GM19372 (cell line): Measurements from ENCODE around the gene NAALADL1.
"Not testable (repeated sequence)": the region's sequence is repeated elsewhere in the genome, so short reads cannot be mapped to it uniquely, and the experiment has no call there.

Experiments
- ATAC-seq: cut with Tn5 transposase; IDR thresholded peaks from one replicate; pipeline ENCODE4 v1.9.1; 2021; ENCODE audit warnings: mild to moderate bottlenecking, low read depth, moderate library complexity; ENCODE audit not compliant: unreplicated experiment

The NAALADL1 gene

DNA sequence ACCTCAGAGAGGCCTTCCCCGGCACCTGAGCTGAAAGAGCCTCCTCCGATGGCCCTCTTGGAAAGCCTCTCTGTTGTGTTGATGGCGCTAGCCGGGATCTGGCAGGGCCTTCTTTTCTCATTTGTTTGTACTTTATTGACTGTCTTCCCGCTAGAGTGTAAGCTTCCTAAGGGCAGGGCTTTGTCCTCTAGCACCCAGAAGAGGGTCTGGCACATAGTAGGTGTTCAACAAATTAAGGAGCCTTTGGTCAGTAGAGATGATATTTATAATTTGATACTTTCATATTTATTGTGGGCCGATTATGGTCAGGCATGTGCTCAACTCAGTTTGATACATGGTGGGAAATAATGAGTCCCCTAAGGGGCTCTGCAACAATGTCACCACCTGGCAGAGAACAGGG lies 40.4 kb downstream of the NAALADL1 start:
- no peak for ATAC-seq

DNA sequence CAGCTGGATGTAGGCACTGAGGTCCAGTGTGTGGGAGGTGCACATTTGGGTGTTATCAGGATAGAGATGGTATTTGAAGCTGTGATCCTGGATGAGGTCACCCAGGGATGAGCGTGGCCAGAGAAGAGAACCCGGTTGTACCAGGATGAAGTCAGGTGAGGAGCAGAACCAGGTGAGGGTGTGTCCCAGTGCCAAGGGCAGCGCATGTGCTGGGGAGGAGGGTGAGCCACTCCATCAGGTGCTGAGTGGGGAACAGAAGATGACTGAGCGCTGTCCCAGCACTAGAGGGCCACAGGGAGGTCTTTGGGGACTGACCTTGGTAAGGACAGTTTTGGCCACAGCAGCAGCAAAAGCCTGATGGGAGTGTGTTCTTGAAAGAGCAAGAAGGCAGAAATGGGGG lies 41.6 kb downstream of the NAALADL1 start:
- ATAC-seq = no peak

DNA sequence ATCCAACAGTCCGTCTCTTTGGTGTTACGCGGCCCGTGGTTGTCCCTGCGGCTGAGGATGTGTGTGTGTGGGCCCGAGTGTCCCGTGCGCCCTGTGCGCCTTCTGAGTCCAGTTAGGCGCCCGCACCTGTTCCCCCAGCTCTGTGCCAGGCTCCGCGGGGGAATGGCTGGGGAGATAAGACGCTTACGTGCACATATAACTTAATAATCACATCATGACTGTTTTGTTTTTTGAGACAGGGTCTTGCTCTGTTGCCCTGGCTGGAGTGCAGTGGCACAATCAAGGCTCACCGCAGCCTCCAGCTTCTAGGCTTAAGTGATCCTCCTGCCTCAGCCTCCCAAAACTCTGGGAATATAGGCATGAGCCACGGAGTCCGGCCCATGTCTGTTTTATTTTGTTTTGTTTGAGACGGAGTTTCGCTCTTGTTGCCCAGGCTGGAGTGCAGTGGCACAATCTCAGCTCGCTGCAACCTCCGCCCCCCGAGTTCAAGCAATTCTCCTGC lies 43.6 kb downstream of the NAALADL1 start:
- no peak for ATAC-seq

- ATAC-seq = peak; percentile 68
These were observed 44.2 kb downstream of the NAALADL1 start, which contains the start of gene ARL2 for GRCh38 chr11:65013888-65014725. Gene ARL2, plus strand, starts transcription at chr11:65014160. Its CDS starts 48 bp downstream, at chr11:65014208.

GRCh38 chr11:65013130-65013887 lies 45.0 kb downstream of the NAALADL1 start:
- ATAC-seq = peak; percentile 63

DNA sequence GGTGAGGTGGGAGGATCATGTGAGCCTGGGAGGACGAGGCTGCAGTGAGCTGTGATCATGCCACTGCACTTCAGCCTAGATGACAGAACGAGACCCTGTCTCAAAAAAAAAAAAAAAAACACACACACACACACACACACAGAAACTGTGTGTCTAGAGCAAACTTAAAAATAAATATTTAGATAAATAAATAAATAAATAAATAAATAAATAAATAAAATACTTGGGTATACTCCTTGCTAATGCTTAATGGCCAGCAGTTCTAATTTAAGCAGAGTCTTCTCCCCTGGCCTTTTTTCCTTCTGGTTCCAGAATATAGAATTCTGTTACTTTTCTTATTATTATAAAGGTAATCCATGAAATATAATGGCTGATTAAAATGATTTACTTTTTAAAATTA lies 49.5 kb downstream of the NAALADL1 start:
- ATAC-seq = no peak

DNA sequence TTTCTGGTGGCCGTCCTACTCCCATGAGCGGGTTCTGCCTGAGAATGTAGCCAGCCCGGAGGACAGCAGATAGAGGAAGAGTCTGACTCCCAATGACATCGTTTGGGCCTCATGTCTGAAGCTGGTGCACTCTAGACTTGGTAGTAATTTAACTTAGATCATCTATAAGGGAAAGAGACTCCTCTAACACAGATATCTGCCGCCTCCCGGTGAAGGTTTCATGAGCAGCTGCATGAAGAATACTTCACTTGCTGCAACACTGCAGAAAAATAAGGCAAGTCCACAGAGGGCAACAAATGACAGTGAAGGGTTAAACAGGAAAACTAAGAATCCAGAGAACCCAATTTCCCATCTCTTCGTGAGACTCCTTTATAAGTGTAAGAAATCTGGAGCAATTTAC lies 50.3 kb downstream of the NAALADL1 start:
- ATAC-seq = no peak

GRCh38 chr11:65003968-65004367 lies 54.4 kb downstream of the NAALADL1 start:
- not testable (repeated sequence) for ATAC-seq

DNA sequence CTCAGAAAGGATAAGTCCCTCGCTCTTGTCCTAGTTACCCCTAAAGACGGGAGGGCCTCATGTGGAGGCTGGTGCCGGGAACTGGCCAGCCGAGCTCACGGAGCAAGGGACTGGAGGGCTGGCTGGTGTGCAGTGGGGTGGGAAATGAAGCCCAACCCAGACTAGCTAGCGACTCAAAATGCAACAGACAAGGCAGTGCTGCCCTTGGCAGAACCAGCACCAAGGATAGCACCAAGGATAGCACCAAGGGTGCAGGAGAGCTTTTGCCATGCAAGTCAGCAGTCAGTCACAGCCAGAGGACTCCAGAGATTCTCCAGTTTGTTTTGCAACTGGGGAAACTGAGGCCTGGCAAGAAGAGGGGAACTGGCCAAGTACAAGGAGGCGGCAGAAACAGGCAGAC lies 55.1 kb downstream of the NAALADL1 start:
- no peak for ATAC-seq

DNA sequence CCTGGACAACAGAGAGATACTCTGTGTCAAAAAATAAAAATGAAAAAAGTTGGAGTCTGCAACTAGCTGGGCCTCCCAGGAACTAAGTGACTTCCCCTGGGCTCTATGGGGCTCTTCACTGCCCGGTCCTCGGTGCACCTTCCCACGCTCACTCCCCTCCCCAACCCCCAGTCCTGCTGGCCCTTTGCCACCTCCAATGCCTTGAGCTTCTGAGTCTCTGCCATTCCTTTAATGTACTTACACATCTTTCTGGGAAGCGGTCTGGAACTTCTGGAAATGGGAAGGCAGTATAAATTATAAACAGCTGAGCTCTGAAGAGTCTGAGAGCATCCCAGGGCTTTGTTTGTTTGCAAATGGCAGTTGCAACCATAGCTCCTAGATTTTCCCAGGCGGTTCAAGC lies 55.6 kb downstream of the NAALADL1 start:
- ATAC-seq = no peak

- no peak for ATAC-seq
These were observed 58.9 kb downstream of the NAALADL1 start for GRCh38 chr11:64999478-64999877.

GRCh38 chr11:64998690-64999431 lies 59.5 kb downstream of the NAALADL1 start:
- no peak for ATAC-seq

- ATAC-seq = no peak
These were observed 60.2 kb downstream of the NAALADL1 start for GRCh38 chr11:64998141-64998540.

DNA sequence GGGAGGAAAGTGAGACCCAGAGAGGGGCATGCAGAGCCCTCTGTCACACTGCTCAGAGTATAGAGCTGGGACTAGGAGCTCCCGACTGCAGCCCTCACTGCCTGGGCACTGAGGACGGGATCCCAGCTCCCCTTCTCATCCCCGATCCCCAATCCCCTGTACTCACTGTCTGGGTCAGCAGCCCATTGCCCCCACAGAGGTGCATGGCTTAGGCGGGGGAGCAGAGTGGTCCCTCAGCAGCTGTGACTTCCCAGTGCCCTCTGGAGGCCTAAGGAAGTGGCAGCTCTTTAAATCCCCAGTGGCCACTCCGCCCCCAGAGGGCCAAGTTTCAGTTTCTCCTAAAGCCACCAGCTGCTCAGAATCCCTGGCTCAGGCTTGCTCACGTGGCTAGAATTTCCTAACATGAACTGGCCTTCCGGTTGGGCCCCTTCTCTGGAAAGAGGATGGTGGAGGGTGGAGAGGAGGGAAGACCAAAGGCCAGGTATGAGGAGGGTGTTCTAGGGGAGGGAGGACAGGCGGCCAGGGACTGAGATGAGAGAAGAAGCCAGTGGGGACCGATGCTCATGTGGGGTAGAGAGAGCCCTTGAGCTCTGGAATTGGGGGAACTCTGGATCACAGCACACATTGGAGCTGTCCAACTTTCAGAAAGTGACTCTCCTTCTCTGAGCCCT lies 61.5 kb downstream of the NAALADL1 start, which contains the start of gene BATF2:
Gene BATF2 (minus strand): TSS at position 262 of the 671 bp plus-strand sequence. CDS start 57 bp downstream, at position 205.
- ATAC-seq = no peak

DNA sequence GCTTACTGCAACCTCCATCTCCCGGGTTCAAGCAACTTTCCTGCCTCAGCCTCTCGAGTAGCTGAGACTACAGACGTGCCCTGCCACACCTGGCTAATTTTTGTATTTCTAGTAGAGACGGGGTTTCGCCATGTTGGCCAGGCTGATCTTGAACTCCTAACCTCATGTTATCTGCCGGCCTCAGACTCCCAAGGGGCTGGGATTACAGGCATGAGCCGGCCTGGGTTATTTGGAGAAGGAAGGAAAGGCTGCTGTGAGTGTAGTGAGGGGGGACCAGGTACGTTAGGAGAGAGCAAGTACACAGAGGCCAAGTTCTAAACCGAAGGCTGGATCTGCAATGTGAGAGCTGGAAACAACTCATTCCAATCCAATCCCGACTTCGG lies 62.0 kb downstream of the NAALADL1 start:
- ATAC-seq = no peak
